Parathyroid adenoma (tissue), 2 donors: Measurements from ENCODE around the gene GPATCH3.
A peak's percentile ranks its signal among the peaks of the same experiment; 100 is the strongest.

ENCODE experiments used
- H2AFZ ChIP-seq: fragments of 300-600 bp; sonication (generic); one replicate; pipeline ENCODE4 v1.7.0; 2017; ENCODE audit warnings: antibody characterized with exemption, mild to moderate bottlenecking
- H3K27ac ChIP-seq: fragments of 300-600 bp; sonication (generic); one replicate; pipeline ENCODE4 v1.7.0; 2017
- H3K27me3 ChIP-seq: fragments of 300-600 bp; sonication (generic); one replicate; pipeline ENCODE4 v1.7.0; 2017; ENCODE audit warnings: low read length; ENCODE audit not compliant: control insufficient read depth, insufficient read depth
- H3K36me3 ChIP-seq: fragments of 300-600 bp; sonication (generic); one replicate; pipeline ENCODE4 v1.7.0; 2017; ENCODE audit warnings: low read length; ENCODE audit not compliant: control insufficient read depth, insufficient read depth
- H3K4me1 ChIP-seq: fragments of 300-600 bp; sonication (generic); one replicate; pipeline ENCODE4 v1.7.0; 2017; ENCODE audit warnings: control low read depth
- H3K4me2 ChIP-seq: fragments of 300-600 bp; sonication (generic); one replicate; pipeline ENCODE4 v1.7.0; 2017; ENCODE audit warnings: low read length
- H3K4me3 ChIP-seq: fragments of 300-600 bp; sonication (generic); one replicate; pipeline ENCODE4 v1.7.0; 2017; ENCODE audit warnings: low read depth, low read length
- H3K79me2 ChIP-seq: fragments of 300-600 bp; sonication (generic); one replicate; pipeline ENCODE4 v1.7.0; 2017; ENCODE audit warnings: control low read depth
- H3K9ac ChIP-seq: fragments of 300-600 bp; sonication (generic); one replicate; pipeline ENCODE4 v1.7.0; 2017; ENCODE audit warnings: mild to moderate bottlenecking
- H3K9me3 ChIP-seq: fragments of 300-600 bp; sonication (generic); one replicate; pipeline ENCODE4 v1.7.0; 2017; ENCODE audit warnings: low read length; ENCODE audit not compliant: control insufficient read depth
- TF ChIP-seq, protein P1 (sequence below): fragments of 300-600 bp; sonication (generic); IDR thresholded peaks from one replicate; pipeline ENCODE4 v1.7.0; 2017; ENCODE audit warnings: antibody characterized with exemption, mild to moderate bottlenecking
- donor health status: primary hyperparathyroidism.

Gene GPATCH3

GRCh38 chr1:26913754-26914619, 13.7 kb upstream of the GPATCH3 start, which contains the start of gene NR0B2:
Gene NR0B2, minus strand, starts transcription at chr1:26913975. Its CDS starts 35 bp downstream, at chr1:26913940.
- H2AFZ ChIP-seq: peak within 1 kb of the TSS; percentile 69
- TF ChIP-seq, protein P1, sequence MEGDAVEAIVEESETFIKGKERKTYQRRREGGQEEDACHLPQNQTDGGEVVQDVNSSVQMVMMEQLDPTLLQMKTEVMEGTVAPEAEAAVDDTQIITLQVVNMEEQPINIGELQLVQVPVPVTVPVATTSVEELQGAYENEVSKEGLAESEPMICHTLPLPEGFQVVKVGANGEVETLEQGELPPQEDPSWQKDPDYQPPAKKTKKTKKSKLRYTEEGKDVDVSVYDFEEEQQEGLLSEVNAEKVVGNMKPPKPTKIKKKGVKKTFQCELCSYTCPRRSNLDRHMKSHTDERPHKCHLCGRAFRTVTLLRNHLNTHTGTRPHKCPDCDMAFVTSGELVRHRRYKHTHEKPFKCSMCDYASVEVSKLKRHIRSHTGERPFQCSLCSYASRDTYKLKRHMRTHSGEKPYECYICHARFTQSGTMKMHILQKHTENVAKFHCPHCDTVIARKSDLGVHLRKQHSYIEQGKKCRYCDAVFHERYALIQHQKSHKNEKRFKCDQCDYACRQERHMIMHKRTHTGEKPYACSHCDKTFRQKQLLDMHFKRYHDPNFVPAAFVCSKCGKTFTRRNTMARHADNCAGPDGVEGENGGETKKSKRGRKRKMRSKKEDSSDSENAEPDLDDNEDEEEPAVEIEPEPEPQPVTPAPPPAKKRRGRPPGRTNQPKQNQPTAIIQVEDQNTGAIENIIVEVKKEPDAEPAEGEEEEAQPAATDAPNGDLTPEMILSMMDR: no peak
- H3K79me2 ChIP-seq: no peaks in the 10 kb centered on the region
- H3K4me2 ChIP-seq: peak within 1 kb of the TSS; percentile 40
- no peaks in the 10 kb centered on the region for H3K27me3 ChIP-seq
- H3K36me3 ChIP-seq: no peaks in the 10 kb centered on the region
- H3K9me3 ChIP-seq: no peaks in the 10 kb centered on the region
- H3K4me1 ChIP-seq: peaks cover 3% of the 10 kb centered on the region
- H3K9ac ChIP-seq: no peak within 1 kb of the TSS
- no peak within 1 kb of the TSS for H3K4me3 ChIP-seq
- no peak within 1 kb of the TSS for H3K27ac ChIP-seq

DNA sequence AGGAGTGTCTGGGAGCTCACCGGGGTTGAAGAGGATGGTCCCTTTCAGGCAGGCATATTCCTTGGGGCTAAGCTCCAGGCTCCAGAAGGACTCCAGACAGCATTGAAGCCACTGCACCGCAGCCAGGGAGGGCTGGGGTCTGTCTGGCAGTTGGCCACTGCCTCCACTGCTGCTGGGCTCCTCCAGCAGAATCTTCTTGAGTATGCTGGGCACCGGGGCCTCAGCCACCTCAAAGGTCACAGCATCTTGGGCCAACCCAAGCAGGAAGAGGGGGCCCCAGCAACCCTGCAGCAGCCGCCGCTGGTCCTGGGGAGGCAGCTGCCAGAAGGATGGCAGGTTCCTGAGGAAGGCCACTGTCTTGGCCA, 13.1 kb upstream of the GPATCH3 start:
- H3K4me2 ChIP-seq: peak overlapping the region; percentile 40
- TF ChIP-seq, protein P1: no peak
- H3K79me2 ChIP-seq: no peaks in the 10 kb centered on the region
- H3K9me3 ChIP-seq: no peaks in the 10 kb centered on the region
- H3K9ac ChIP-seq: no peak overlapping the region
- H3K4me3 ChIP-seq: no peak overlapping the region
- no peak overlapping the region for H3K27ac ChIP-seq
- H2AFZ ChIP-seq: no peak overlapping the region
- no peaks in the 10 kb centered on the region for H3K36me3 ChIP-seq
- peaks cover 3% of the 10 kb centered on the region for H3K4me1 ChIP-seq
- H3K27me3 ChIP-seq: no peaks in the 10 kb centered on the region

DNA sequence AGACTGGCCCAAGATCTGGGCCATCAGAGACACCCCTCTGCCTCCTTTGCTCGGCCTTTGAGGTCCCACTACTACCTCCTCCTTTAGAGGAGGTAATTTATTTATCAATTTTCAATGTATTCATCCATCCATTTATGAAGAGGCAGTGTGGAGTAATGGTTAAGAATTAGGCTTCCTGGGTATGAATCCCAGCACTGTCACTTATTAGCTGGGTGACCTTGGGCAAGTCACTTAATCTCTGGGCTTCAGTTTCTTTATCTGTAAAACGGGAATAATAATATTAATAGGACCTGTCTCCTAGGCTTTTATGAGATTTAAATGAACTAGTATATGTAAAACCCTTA, 11.9 kb upstream of the GPATCH3 start:
- Histone ChIP-seq H3K4me2 (no peak overlapping the region), H3K9ac (no peak overlapping the region), H2AFZ (no peak overlapping the region), H3K4me3 (no peak overlapping the region), H3K79me2 (no peaks in the 10 kb centered on the region), H3K4me1 (peaks cover 3% of the 10 kb centered on the region), H3K36me3 (no peaks in the 10 kb centered on the region), H3K9me3 (no peaks in the 10 kb centered on the region), H3K27me3 (no peaks in the 10 kb centered on the region), H3K27ac (no peak overlapping the region)
- TF ChIP-seq, protein P1: no peak

GRCh38 chr1:26911399-26912146, 11.3 kb upstream of the GPATCH3 start:
- TF ChIP-seq, protein P1: no peak
- Histone ChIP-seq H3K9me3 (no peaks in the 10 kb centered on the region), H3K9ac (no peak overlapping the region), H3K36me3 (no peaks in the 10 kb centered on the region), H3K4me1 (peaks cover 3% of the 10 kb centered on the region), H3K27ac (no peak overlapping the region), H3K79me2 (no peaks in the 10 kb centered on the region), H3K27me3 (no peaks in the 10 kb centered on the region), H3K4me2 (no peak overlapping the region), H3K4me3 (no peak overlapping the region), H2AFZ (no peak overlapping the region)
